HG02610 (cell line): ENCODE data around the gene MTARC1.
A peak's percentile ranks its signal among the peaks of the same experiment; 100 is the strongest.

Source experiments
- ATAC-seq: cut with Tn5 transposase; IDR thresholded peaks from one replicate; pipeline ENCODE4 v1.9.1; 2021; ENCODE audit warnings: mild to moderate bottlenecking, moderate library complexity; ENCODE audit not compliant: unreplicated experiment

The MTARC1 gene

GRCh38 chr1:220803401-220804201 lies 16.9 kb downstream of the MTARC1 start:
- no peak for ATAC-seq

DNA sequence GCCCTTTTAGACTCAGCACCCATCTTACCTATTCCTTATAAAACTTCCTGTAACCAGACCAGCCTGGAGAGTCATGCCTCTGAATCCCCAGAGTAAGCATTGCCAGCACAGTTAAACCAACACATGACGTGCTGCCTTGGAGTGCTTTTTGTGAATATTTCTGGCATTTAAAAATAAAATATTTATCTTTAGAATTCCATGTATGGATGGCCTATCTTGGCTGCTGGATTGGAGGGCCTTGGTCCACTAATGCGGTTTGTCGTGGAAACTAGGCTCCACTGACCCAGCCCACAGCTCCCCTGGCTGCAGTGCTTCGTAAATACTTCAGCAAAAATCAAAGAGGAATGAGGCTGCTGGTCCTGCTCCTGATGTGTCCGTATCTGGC lies 17.5 kb downstream of the MTARC1 start:
- ATAC-seq: no peak

GRCh38 chr1:220806408-220806807 lies 19.7 kb downstream of the MTARC1 start:
- no peak for ATAC-seq

GRCh38 chr1:220807726-220808125 lies 21.0 kb downstream of the MTARC1 start:
- no peak for ATAC-seq

GRCh38 chr1:220808345-220809186 lies 21.9 kb downstream of the MTARC1 start:
- ATAC-seq: no peak

GRCh38 chr1:220809187-220809550 lies 22.5 kb downstream of the MTARC1 start:
- no peak for ATAC-seq

DNA sequence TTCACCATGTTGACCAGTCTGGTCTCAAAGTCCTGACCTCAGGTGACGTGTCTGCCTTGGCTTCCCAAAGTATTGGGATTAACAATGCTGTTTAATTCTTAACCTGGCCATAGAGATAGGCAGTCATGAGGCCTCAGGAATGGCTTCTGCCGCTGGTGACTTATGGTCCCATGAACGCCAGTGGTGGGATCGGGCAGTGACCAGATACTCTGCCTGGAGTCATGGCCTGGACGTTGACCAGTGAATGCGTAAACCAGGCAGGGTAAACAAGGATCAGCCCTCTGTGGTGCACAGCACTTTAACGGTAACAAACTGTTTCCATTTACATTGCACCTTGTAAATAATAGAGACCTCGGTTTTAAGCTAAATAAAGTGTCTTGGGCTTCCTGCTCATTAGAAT lies 23.0 kb downstream of the MTARC1 start:
- no peak for ATAC-seq

GRCh38 chr1:220810179-220810653 lies 23.5 kb downstream of the MTARC1 start:
- peak; percentile 87 for ATAC-seq

GRCh38 chr1:220810963-220811362 lies 24.2 kb downstream of the MTARC1 start:
- no peak for ATAC-seq

GRCh38 chr1:220811695-220812094 lies 25.0 kb downstream of the MTARC1 start:
- ATAC-seq: no peak

DNA sequence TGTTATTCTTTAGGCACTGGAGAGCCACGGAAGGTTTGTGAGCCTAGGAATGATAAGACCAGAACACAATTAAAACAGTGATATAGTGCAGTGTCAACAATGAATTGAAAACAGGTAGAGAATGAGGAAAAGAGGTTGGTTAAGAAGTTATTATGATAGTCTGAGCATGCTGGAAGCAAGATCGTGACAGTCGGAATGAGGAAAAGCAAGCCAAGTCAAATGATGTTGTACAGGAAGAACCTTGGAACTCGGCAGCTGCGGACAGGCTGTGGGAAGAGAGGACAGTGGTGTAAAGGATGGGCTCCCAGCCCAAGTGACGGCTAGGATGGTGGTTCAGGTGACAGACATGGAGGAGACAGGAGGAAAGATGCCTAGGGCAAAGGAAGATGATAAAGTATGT lies 25.6 kb downstream of the MTARC1 start:
- ATAC-seq: no peak

- ATAC-seq: no peak
These were observed 26.3 kb downstream of the MTARC1 start for GRCh38 chr1:220813013-220813412.

DNA sequence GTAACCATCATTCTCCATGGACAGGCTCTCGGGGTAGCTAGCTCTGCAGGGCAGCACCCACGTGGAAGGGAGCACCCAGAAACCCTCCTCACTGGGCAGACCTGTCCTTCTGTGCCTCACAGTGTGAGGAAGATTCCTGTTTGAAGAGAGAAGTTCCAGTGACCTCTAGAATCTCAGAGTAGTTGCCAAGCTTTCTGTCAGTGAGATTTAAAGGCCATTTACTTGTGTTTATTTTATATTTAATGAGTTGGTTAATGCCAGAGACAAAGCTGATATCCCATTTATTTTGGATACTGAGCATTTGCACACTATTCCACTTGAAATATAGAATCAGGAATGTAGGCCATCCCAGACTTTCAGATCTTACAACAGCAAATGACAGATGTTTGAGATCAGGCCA lies 28.7 kb downstream of the MTARC1 start:
- ATAC-seq: no peak

- ATAC-seq: no peak
These were observed 31.2 kb downstream of the MTARC1 start for GRCh38 chr1:220817907-220818306.

DNA sequence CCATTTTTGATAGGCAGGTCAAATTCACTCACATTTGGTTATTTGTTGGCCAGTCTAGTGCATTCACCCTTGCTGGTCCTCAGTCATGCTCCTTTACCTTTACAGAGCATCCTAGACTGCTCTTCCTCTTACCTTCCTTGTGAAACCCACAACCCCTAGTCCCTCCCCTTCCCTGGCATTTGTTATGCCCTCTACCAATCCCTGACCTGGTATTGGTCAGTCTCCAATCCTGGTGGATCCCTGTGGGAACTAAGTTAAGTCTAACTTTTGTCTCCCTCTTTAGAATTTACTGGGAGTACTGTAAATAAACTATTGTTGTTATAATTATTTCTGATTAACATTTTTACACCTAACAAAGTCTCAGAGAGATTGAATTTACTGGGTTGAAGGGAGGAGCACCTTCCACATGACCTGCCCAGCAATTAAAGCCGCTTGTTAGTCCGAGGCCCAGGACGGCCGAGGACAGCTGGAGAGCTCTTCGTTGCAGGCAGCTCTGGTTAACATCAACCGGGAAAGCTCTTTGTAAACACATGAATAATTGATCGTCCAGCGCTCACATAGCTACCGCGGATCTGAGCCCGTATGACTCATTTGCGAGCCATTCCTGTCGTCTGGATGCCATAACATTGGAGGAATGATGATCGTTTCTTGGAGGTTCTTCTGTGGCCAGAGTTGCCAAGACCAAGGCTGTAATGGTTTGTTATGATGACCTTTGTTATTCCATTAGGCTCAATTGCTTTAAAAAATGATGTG lies 31.9 kb downstream of the MTARC1 start:
- ATAC-seq: no peak

- no peak for ATAC-seq
These were observed 32.8 kb downstream of the MTARC1 start for GRCh38 chr1:220819467-220820026.

DNA sequence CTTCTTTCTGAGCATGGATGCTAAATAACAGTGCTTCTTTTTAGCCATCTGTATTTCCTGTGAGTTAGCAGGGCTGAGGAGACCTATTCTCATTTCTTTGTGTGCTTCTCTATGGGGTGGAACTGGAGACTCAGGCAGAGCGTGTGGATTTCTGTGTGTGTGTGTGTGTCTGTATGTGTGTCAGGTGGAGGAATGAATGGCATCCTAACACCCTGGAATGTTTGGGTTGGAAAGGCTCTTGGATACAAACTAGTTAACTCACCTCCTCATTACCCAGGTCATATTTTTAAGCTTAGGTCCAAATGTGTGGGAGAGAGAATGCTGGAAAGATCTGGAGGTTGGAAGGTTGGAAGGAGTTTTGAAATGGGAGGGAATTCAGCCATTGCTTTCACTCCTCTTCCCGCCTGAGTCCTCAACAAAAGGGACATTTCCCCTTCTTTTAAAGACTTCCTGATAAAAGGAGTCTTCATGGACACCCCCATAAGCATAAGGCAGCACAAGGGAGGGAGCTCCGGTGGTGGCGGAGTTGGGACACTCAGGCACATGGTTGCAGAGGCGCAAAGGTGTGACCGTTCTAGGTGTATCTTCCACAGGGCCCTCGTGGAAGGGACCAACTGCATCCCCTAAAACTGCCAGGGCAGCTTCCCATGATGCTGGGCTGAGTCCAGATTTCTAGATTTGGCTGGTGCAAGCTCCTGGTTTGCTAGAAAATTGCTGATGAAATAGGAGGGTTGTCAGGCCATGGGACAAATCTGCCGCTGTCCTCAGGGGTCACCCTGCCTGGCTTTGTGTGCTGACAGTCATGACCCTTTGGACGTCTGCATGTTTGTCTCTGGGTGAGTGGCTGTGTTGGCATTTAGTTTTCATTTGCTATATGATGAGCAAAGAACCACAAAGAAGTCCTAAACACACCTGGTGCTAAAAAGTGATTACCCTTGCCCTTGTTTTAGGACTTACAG lies 37.6 kb downstream of the MTARC1 start:
- ATAC-seq: no peak

DNA sequence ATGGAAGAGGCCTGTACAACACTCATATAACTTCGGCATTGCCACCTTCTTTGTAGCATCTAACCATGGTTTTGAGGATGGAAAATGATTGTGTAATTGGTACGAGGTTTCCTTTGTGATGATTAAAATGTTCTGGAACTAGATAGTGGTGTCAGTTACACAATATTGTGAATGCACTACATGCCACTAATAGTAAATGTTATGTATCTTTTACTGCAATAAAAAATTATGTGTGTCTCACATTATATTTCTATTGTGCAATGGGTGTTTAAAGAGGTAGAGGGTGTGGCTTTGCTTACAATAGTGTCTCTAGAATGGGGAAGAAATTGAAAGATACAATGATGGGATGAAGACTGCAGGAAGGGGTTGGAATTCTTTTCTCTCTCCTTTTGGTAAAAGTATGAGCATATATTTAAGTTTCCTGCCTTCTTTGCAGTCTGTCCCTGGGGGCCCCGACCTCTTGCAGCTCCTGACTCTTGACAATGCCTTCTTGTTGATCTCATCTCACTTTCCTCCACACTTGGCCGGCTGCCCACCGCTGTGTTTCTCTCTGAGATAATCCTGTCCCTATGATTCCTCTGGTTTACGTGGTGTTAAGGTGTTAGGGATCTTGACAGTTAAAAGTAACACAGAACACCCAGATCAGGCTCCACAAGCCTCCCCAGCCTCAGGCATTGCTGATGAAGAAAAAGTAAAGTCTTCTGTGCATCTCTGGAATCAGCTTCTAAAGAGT lies 39.3 kb downstream of the MTARC1 start:
- no peak for ATAC-seq

DNA sequence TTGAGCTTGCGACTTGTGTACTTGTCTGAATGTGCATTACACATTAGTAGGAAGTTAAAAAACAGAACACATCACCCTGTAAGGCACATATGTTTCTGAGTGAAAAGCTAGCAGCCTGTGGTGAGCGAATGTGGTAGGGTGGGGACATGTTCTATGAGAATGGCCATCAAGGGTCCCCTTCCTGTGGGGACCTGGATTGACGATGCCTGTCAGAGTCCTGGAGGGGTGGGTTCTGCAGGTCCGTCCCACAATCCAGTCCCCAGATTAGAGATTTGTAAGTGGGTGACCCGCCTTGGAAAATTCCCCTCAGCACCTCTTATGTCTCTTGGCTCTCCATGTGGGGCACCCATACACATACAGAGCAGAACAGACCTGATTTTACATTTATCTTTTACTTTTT lies 40.0 kb downstream of the MTARC1 start:
- ATAC-seq: no peak
